ENCODE measurements around the gene KRTAP5-10.

DNA sequence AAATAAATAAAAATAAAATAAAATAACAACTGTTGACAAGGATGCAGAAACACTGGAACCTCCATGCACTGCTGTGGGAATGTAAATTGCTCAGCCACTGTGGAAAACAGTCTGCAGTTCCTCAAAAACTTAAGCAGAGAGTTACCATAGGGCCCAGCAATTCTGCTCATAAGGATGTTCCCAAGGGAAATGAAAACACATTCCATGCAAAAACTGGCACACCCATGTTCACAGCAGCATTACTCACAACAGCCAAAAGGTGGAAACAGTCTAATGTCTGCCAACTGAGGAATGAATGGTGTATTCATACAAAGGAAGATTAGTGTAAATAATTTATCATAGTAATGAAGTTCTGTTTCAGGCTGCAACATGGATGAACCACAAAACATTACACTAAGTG is 3.2 kb upstream of the KRTAP5-10 start:
- TF ChIP-seq GATA2 (IDR thresholded peaks at IDR 0.05; ENCODE audit: low read depth, low read length) (no peak), GATA3 (IDR thresholded peaks at IDR 0.05; ENCODE audit: low read depth, low read length) (no peak)
